B cell (primary cell): ENCODE data around the gene ZSCAN30. TPM values are rescaled to one million over a fixed set of nuclear protein-coding genes. Genes with fewer than 3 reads are reported as not detected.

ENCODE experiments used
- ATAC-seq: fragments of 200-7000 bp; cut with Tn5 transposase; one replicate; pipeline ENCODE4 v1.10.0; 2021; ENCODE audit warnings: low read depth, mild to moderate bottlenecking, moderate number of reproducible peaks, moderate library complexity
- CTCF ChIA-PET: fragments of 350-600 bp; sonication (Branson Sonifier 250); formaldehyde crosslinking; loops from one replicate; lab custom pipeline; 2021; ENCODE audit warnings: antibody characterized with exemption, inconsistent platforms; lab: Charles Lee
- POLR2A ChIA-PET: fragments of 350-600 bp; sonication (Branson Sonifier 250); formaldehyde crosslinking; loops from one replicate; lab custom pipeline; 2021; ENCODE audit warnings: antibody characterized with exemption; lab: Charles Lee
- DNase-seq: peaks from one replicate; pipeline ENCODE4 v3.0.0; 2013
- H2AFZ ChIP-seq: 2 replicates; pipeline ENCODE4 v1.6.1; 2012; ENCODE audit warnings: mild to moderate bottlenecking, low read depth, low read length; ENCODE audit not compliant: insufficient read depth, poor library complexity, severe bottlenecking
- H3K27ac ChIP-seq, 2 donors: 1 replicate in 1 of 2; 2 replicates in 1 of 2; pipeline ENCODE4 v1.5.1; 2012 to 2013; ENCODE audit warnings: low read length in 2 of 2, mild to moderate bottlenecking in 2 of 2, moderate library complexity in 1 of 2
- H3K27me3 ChIP-seq, 4 experiments: fragments of 200-600 bp in 1 of 4; sonication (generic) in 1 of 4; replicated peaks in 1 of 4; 1 replicate in 2 of 4; 2 replicates in 2 of 4; pipeline versions ENCODE4 v1.6.1 to v1.7.0; 2013 to 2016; ENCODE audit warnings: low read length in 3 of 4, mild to moderate bottlenecking in 2 of 4, mixed read lengths in 1 of 4, moderate library complexity in 1 of 4; ENCODE audit not compliant: insufficient read depth in 4 of 4, control insufficient read depth in 3 of 4; ENCODE audit errors: control extremely low read depth in 1 of 4
- H3K36me3 ChIP-seq, 2 experiments: replicated peaks in 1 of 2; 1 replicate in 1 of 2; 2 replicates in 1 of 2; pipeline versions ENCODE4 v1.6.1 to v1.7.1; 2013; ENCODE audit warnings: low read length in 1 of 2; ENCODE audit not compliant: insufficient read depth in 2 of 2, control insufficient read depth in 1 of 2; ENCODE audit errors: control extremely low read depth in 1 of 2, extremely low read depth in 1 of 2
- H3K4me1 ChIP-seq, 2 donors: fragments of 200-600 bp in 1 of 2; sonication (generic) in 1 of 2; 1 replicate in 1 of 2; 2 replicates in 1 of 2; pipeline versions ENCODE4 v1.5.1 to v1.6.1; 2013 to 2017; ENCODE audit warnings: low read length in 2 of 2; ENCODE audit not compliant: control insufficient read depth in 2 of 2, insufficient read depth in 2 of 2
- H3K4me2 ChIP-seq: replicated peaks from 2 replicates; pipeline ENCODE3; 2012; ENCODE audit warnings: mild to moderate bottlenecking, low read depth, low read length; ENCODE audit not compliant: poor library complexity, severe bottlenecking
- H3K4me3 ChIP-seq, 5 experiments: fragments of 200-600 bp in 1 of 5; sonication (generic) in 1 of 5; 1 replicate in 3 of 5; 2 replicates in 2 of 5; pipeline versions ENCODE4 v1.5.1 to v1.7.0; 2011 to 2016; ENCODE audit warnings: low read length in 4 of 5, mild to moderate bottlenecking in 4 of 5, low read depth in 2 of 5, control low read depth in 1 of 5, moderate library complexity in 1 of 5; ENCODE audit not compliant: insufficient read depth in 1 of 5; ENCODE audit errors: control extremely low read depth in 1 of 5, extremely low read depth in 1 of 5
- H3K79me2 ChIP-seq: fragments of 200-600 bp; sonication (generic); one replicate; pipeline ENCODE4 v1.6.0; 2016; ENCODE audit warnings: low read length; ENCODE audit not compliant: control insufficient read depth, insufficient read depth
- H3K9ac ChIP-seq: fragments of 200-600 bp; sonication (generic); 2 replicates; pipeline ENCODE4 v1.6.1; 2017; ENCODE audit warnings: mild to moderate bottlenecking, low read length, moderate library complexity
- H3K9me3 ChIP-seq, 3 donors: one replicate each; pipeline versions ENCODE4 v1.6.1 to v1.7.1; 2013; ENCODE audit warnings: low read length in 2 of 3; ENCODE audit not compliant: control insufficient read depth in 2 of 3, insufficient read depth in 1 of 3; ENCODE audit errors: control extremely low read depth in 1 of 3
- H4K20me1 ChIP-seq: 2 replicates; pipeline ENCODE4 v1.6.0; 2012; ENCODE audit warnings: mild to moderate bottlenecking, low read length; ENCODE audit not compliant: insufficient read depth, control insufficient read depth, poor library complexity, severe bottlenecking
- H3K27ac Mint-ChIP-seq: one replicate; pipeline ENCODE4 v1.8.0; 2021; ENCODE audit warnings: mixed read lengths
- H3K27me3 Mint-ChIP-seq: one replicate; pipeline ENCODE4 v1.8.0; 2021; ENCODE audit warnings: mixed read lengths
- H3K4me1 Mint-ChIP-seq: one replicate; pipeline ENCODE4 v1.8.0; 2021; ENCODE audit warnings: mixed read lengths
- H3K4me3 Mint-ChIP-seq: one replicate; pipeline ENCODE4 v1.8.0; 2021; ENCODE audit warnings: mixed read lengths
- H3K9me3 Mint-ChIP-seq: one replicate; pipeline ENCODE4 v1.8.0; 2022; ENCODE audit warnings: mixed read lengths; ENCODE audit not compliant: insufficient read depth
- EZH2 ChIP-seq: IDR thresholded peaks from 2 replicates; pipeline ENCODE4 v1.6.1; 2012; ENCODE audit warnings: borderline replicate concordance, low read depth, mild to moderate bottlenecking, moderate library complexity, low read length; ENCODE audit not compliant: insufficient read depth, poor library complexity, severe bottlenecking
- WGBS: methylation state at CpG from one replicate; pipeline ENCODE4 v1.1.5; 2013; ENCODE audit warnings: missing lambda C conversion rate; ENCODE audit not compliant: insufficient coverage; 5-methylcytosine and 5-hydroxymethylcytosine counted together
- intact Hi-C: fragments of 100-400 bp; cut with micrococcal nuclease; formaldehyde crosslinking; loops from one replicate; pipeline ENCODE4 v1.10.0; 2022
- polyA plus RNA-seq: library from polyadenylated mRNA; depleted of rRNA; stranded (reverse); fragments of >200 nt; gene quantifications from 2 replicates; pipeline ENCODE4 v1.2.3, GENCODE V29; 2012
- total RNA-seq, 2 donors: library from RNA; stranded (reverse); fragments of 120-200 nt in 1 of 2; gene quantifications; 1 replicate in 1 of 2; 2 replicates in 1 of 2; pipeline versions ENCODE4 v1.2.3 to v1.2.4, GENCODE V29; 2013 to 2022
- TF ChIP-seq, protein P1 (sequence below): fragments of 200-600 bp; IDR thresholded peaks from one replicate; pipeline ENCODE4 v1.8.0; 2022; ENCODE audit warnings: antibody characterized with exemption, mild to moderate bottlenecking

Gene ZSCAN30
- total and polyA plus RNA-seq, 2 donors (not counting 1 experiment from before 2014, with no cell fraction given) = 11.0 to 37.3 TPM

DNA sequence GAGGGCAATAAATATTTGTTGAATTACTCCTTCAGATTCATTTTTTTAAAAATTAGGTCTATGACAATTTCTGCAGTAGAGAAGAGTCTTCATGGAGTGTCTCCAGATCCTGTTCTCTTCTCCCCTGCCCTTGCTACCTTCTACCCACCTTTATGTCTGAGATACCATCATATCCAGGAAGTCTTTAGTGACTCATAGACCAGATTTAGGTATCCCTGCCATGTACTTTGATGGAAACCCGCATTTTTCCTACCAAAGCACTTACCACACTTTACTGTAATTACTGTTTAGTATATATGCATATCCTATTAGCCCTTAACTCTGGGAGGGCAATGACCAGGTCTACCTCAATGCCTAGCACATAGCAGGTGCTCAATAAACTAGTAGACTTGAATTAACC lies 37.6 kb downstream of the ZSCAN30 start:
- POLR2A ChIA-PET = no interaction called here

GRCh38 chr18:35248429-35248828 lies 41.6 kb downstream of the ZSCAN30 start:
- no peaks in the 10 kb centered on the region for H3K27me3 Mint-ChIP-seq
- CTCF ChIA-PET = interaction anchor here (1.0 kb wide), 2 partner anchors 18 to 223 kb away, joined by 3 read pairs; no protein-coding TSS in a partner anchor

More for the DNA sequence above, 37.6 kb downstream of the ZSCAN30 start:
- Mint-ChIP-seq H3K27ac (no peak overlapping the region), H3K27me3 (no peaks in the 10 kb centered on the region), H3K9me3 (peaks cover 7% of the 10 kb centered on the region), H3K4me1 (peaks cover 11% of the 10 kb centered on the region), H3K4me3 (no peak overlapping the region)
- H3K4me3 ChIP-seq = no peak overlapping the region
- no peak overlapping the region for H3K9ac ChIP-seq
- TF ChIP-seq, protein P1, sequence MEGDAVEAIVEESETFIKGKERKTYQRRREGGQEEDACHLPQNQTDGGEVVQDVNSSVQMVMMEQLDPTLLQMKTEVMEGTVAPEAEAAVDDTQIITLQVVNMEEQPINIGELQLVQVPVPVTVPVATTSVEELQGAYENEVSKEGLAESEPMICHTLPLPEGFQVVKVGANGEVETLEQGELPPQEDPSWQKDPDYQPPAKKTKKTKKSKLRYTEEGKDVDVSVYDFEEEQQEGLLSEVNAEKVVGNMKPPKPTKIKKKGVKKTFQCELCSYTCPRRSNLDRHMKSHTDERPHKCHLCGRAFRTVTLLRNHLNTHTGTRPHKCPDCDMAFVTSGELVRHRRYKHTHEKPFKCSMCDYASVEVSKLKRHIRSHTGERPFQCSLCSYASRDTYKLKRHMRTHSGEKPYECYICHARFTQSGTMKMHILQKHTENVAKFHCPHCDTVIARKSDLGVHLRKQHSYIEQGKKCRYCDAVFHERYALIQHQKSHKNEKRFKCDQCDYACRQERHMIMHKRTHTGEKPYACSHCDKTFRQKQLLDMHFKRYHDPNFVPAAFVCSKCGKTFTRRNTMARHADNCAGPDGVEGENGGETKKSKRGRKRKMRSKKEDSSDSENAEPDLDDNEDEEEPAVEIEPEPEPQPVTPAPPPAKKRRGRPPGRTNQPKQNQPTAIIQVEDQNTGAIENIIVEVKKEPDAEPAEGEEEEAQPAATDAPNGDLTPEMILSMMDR = no peak
- no peak overlapping the region for H3K4me2 ChIP-seq
- H3K79me2 ChIP-seq = peaks cover 15% of the 10 kb centered on the region
- intact Hi-C loops = no loop called here
- H3K36me3 ChIP-seq = peaks cover 30 to 36% of the 10 kb centered on the region in 2 experiments
- H3K27me3 ChIP-seq = no peaks in the 10 kb centered on the region
- DNase-seq = no peak
- H3K27ac ChIP-seq = no peak overlapping the region
- no peak overlapping the region for H2AFZ ChIP-seq
- no peaks in the 10 kb centered on the region for H4K20me1 ChIP-seq
- WGBS = no CpG with 5 or more reads among the region's 1 CpG
- CTCF ChIA-PET = no interaction called here
- H3K4me1 ChIP-seq = peaks cover 14 to 16% of the 10 kb centered on the region in 2 donors
- ATAC-seq = no peak
- H3K9me3 ChIP-seq = peaks cover 13 to 26% (median 20%) of the 10 kb centered on the region in 3 donors

More at GRCh38 chr18:35248429-35248828, 41.6 kb downstream of the ZSCAN30 start:
- Histone ChIP-seq H3K4me1 (peaks cover 22% of the 10 kb centered on the region in 2 donors), H3K27ac (peak overlapping the region; percentile 0 to 66), H3K36me3 (peaks cover 53 to 58% of the 10 kb centered on the region in 2 experiments), H4K20me1 (no peaks in the 10 kb centered on the region), H3K9ac (no peak overlapping the region), H3K27me3 (no peaks in the 10 kb centered on the region), H2AFZ (no peak overlapping the region), H3K9me3 (peaks cover 19 to 36% (median 27%) of the 10 kb centered on the region in 3 donors), H3K79me2 (peaks cover 25% of the 10 kb centered on the region), H3K4me3 (peak overlapping the region in 1 of 5 experiments; percentile 18), H3K4me2 (peak overlapping the region; percentile 52)
- DNase-seq (no peak), ATAC-seq (no peak)
- POLR2A ChIA-PET = no interaction called here
- Mint-ChIP-seq H3K27ac (peak overlapping the region; percentile 91), H3K4me1 (peaks cover 34% of the 10 kb centered on the region), H3K9me3 (peaks cover 12% of the 10 kb centered on the region), H3K4me3 (no peak overlapping the region)
- intact Hi-C loops = loop anchor here (2.0 kb wide), 1 partner anchor 18 kb away; no protein-coding TSS in a partner anchor
- no CpG with 5 or more reads among the region's 6 CpGs for WGBS
- TF ChIP-seq, protein P1 = no peak
- no peak for TF ChIP-seq EZH2
